Activated CD4-positive, CD25-positive, alpha-beta regulatory T cell treated with anti-CD3 and anti-CD28 coated beads, Interleukin-2, amount 50 U/mL, for 72 hours (primary cell): ENCODE results near the gene PHKG1.
"Not testable (repeated sequence)": the region's sequence is repeated elsewhere in the genome, so short reads cannot be mapped to it uniquely, and the experiment has no call there.

Source experiments
- DNase-seq: peaks from one replicate; pipeline ENCODE4 v3.0.0; 2021

The PHKG1 gene

DNA sequence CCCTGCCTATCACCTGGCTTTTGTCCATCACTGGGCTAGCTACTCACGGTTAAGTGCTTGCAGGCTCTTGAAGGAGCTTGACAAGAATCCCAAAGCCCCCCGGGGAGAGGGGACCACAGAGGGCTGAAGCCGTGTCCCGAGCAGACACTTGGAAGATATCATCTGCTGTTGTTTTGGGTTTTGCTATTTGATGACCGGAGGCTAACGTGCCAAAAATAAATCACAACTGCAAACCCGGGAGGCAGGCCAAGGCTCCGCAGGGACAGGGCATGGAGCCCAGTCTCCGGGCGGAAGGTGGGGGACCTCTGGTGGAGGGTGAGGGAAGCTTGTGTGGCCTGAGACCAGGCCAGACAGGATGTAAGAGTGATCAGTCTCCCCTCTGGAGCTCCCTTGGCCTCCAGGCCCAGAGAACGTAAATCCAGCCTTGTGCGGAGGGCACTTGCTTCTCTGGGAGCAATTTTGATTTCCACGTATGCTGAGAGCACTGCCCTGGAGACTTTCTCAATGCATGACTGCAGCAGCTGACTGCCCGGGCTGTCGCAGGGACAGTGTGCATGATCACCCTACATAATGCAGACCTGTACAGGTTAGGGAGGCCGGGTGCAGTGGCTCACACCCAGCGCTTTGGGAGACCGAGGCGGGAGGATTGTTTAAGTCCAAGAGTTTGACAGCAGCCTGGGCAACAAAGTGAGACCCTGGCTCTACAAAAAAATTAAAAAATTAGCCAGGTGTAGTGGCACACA, at the start of gene PHKG1:
Gene PHKG1 (minus strand): TSS at position 164 of the 743 bp plus-strand sequence. CDS start 4,011 bp downstream, outside the sequence.
- no peak for DNase-seq

DNA sequence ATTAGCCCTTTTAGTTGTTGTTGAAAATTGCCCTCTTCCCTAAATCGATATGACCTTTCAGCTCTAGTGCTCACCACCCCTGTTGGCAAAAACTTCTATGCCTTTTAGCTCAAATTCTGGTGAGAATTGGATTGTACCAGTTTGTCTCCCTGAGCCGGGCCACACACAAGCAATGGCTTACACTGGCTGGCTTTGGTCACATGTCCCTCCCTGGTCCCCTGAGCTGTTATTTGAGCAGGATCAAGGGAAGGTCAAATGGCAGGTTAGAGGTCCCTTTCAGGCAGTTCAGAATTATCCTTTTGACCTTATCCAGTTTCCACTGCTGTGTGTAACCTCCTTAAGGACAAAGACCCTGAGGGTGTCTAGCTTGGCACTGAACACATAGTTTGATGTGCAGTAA, 38.3 kb upstream of the PHKG1 start:
- not testable (repeated sequence) for DNase-seq

DNA sequence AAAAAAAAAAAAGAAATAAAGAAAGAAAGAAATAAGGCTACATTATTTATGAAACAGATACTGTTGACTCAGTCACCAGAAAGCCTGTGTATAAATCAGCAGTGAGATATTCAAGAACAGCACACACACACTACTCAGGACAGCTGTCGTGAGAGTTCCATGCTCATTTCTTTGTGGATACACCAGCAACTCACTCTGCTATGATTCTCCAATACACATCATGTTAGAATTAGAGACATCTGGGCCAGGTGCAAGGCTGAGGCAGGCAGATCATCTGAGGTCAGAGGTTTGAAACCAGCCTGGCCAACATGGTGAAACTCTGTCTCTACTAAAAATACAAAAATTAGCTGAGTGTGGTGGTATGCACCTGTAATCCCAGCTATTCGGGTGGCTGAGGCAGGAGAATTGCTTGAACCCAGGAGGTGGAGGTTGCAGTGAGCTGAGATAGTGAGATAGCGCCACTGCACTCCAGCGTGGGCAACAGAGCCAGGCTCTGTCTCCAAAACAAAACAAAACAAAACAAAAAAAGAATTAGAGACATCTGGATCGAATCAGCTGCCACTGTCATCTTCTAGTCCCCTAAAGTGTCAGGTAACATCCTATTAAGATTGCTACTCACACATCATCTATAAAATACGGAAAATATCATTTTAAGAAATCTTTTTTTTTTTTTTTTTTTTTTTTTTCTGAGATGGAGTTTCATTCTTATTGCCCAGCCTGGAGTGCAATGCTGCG, 34.7 kb upstream of the PHKG1 start:
- DNase-seq = no peak

DNA sequence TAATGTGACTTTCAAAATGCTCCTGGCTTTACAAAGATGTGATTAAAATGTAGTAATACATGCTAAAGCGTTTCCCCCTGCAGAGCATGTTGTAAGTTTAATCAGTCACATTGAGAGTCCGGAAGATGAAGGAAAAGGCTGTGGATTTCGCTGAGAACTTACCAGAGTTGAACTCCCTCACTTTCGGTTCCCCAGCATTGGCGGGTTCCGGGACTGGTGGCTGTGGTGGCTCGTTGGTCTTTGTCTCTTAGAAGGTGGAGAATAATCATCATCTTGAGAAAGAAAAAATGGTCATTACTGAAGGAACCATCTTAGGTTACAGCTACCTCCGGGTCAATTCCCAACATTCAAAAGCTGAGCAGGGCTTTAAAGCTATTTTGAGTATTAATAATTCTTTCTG, 33.1 kb upstream of the PHKG1 start:
- DNase-seq = no peak

DNA sequence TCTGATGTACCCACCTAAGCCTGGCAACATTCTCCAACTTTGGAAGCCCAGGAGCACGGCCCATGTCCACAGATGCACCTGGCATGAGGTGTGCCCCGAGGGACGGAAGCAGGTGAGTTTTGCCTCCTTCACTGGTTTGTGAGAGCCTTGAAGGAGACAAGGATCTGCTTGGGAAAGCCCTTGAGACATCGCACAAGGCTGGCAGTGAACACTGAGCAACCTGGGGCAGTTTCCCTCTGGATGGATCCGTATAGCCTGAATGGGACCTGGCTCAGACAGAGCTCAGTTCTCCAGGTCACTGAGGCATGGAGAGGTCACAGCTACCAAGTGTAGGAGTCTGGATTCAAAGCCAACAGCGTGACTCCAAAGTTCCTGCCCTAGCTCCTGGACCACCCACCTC, 32.2 kb upstream of the PHKG1 start:
- DNase-seq = no peak

DNA sequence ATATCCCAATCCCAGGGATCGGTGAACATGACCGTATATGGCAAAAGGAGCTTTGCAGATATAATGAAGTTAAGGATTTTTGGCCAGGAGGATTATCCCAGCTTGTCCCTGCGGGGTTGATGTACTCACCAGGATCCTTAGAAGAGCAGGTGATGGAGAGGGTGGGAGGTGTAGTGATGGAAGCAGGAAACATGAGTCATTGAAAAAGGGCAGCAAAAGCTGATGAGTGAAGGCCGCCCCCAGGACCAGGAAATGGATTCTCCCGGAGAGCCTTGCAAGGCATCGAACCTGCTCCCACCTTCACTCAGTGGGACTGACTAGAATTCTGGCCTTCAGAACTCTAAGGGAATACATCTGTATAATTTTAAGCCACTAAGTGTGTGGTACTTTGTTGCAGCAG, 28.7 kb upstream of the PHKG1 start:
- DNase-seq = no peak

DNA sequence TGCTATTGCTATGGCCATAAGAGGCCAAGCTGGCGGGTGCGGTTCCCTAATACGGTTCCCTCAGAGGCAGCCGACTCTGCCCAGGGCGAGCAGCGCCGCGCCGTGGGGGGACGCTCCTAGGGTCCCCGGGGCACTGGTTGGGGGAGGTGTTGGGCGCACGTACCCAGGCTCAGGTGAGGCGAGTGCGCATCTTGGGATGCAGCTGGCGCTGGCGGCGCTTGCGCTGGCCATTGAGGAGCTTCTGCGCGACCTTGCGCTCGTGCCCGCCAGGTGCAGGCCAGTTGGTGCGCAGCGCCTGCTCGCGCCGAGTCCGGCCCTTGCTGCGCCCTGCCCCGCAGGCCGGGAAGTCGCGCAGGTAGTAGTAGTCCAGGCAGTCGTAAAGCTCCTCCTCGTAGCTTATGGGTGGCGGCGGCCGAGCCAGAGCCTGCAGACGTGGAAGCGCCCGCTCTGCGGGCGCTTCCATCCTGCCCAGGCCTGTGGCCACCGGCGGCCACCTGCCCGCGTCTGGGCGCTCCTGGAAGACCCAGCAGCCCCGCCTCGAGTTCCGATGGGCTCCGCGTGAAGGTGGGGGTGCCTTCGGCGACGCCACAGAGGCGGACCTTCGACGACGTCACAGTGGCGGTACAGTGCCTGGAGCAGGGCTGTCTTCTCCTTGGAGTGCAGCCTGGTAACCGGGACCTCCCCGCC, 23.2 kb upstream of the PHKG1 start, which contains the start of gene NUPR2:
Gene NUPR2 (minus strand): TSS at position 566 of the 687 bp plus-strand sequence. CDS start 103 bp downstream, at position 463.
- DNase-seq = no peak

DNA sequence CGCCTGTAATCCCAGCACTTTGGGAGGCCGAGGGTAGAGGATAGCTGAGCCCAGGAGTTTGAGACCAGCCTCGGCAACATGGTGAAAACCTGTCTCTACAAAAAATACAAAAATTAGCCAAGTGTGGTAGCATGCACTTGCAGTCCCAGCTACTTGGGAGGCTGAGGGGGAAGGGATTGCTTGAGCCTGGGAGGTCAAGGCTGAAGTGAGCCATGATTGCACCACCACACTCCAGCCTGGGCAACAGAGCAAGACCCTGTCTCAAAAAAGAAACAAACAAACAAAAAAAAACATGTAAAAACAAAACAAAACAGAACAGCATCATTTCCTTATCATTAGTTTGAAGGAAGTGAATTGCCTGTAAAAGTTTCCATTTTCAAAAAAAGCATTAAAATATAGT, 19.5 kb upstream of the PHKG1 start:
- not testable (repeated sequence) for DNase-seq

DNA sequence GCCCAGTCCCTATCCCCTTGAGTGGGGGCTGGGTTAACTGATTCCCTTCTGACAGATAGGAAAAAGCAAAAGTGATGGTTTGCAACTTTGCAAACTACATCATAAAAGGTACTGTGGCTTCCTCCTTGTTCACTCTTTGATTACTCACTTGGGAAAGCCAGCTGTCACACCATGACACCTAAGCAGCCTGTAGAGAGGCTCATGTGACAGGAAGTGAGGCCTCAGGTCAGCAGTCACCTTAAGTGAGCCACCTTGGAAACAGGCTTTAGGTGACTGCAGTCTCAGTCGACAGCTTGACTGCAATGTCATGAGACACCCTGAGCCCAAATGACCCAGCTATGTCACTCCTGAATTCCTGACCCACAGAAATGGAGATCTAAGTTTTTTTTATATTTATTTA, 17.9 kb upstream of the PHKG1 start:
- DNase-seq = no peak

DNA sequence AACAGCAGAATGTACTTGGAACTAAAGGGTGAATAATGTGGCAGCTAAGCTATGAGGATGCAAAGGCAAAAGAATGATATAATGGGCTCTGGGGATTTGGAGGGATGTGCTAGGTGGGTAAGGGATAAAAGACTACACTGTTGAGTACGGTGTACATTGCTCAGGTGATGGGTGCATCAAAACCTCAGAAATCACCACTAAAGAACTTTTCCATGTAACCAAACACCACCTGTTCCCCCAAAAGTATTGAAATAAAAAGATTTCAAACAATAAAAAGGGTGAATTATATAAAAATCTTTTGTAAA, 15.2 kb upstream of the PHKG1 start:
- no peak for DNase-seq

DNA sequence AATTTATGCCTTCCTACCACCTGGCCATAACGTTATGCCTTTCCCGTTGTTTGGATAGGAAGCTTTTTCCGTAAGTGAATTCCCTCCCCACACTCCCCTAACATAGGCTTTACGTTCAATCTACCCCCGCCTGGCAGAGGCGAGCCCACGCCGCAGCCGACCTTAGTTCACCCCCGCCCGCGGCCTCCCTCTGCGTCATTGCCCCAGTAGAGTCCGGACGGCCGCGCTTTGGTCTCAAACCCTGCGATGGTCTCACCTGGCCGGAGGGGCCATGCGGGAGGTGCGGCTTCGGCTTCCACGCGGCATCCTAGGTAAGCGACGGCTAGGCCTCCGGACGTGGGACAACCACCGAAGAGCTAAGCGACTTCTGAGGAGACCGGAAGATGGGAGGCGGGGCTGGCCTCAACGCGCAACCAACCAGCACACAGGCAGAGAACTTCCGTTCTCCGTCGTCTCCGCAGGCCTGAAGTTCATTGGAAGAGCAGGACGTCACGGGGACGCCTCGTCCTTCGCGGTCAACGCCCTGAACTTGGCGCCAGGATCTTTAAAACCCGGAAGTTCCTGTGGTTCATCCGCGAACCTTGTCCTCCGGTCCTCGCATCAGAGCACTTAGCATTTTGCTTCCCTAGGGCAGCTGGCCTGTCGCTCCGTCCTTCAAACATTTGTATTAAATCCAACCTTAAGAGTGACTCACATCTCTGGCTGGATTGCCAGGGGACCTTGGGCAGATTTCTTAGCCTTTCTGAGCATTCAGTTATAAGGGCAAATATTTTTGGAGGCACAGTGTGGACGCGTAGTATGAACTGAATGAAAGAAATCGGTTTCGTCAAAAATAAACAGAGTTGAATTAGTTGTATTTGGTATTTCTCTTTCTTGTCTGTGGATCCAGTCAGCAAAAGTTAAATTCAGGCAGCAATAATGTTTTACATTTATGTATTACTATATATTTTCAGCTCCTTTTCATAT, 13.6 kb upstream of the PHKG1 start, which contains the start of gene CHCHD2:
Gene CHCHD2 (minus strand): TSS at position 369 of the 966 bp plus-strand sequence. CDS start 63 bp downstream, at position 306.
- peak; percentile 85 for DNase-seq

DNA sequence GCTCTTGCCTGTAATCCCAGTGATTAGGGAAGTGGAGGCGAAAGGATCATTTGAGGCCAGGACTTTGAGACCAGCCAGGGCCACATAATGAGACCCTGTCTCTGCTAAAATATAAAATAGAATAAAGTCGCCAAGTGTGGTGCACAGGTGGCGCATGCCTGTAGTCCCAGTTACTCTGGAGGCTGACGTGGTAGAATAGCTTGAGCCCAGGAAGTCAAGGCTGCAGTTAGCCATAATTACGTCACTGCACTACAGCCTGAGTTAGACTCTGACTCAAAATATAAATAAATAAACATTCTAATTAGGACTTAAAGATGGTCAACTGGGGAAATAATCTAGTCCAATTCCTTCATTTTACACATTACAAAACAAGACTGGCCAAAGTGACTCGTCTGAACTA, 12.8 kb upstream of the PHKG1 start:
- no peak for DNase-seq

DNA sequence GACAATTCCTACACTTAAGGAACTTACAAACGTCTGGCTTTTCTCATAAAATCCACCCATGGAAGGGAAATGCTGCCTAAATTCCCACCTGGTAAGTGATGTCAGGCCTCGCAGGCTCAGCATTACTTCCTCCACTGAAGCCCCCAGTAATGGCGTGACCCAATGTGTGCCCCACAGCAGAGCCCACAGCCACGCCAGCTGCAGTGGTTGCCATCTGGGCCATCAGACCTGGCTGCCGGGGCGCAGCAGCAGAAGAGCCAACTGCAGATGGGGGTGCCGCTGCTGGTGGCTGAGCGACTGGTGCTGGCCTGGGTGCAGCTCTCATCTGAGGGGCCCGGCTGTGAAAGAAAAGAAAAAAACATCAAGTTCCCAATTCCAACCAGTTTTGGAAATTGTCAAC, 11.4 kb upstream of the PHKG1 start:
- DNase-seq = not testable (repeated sequence)

DNA sequence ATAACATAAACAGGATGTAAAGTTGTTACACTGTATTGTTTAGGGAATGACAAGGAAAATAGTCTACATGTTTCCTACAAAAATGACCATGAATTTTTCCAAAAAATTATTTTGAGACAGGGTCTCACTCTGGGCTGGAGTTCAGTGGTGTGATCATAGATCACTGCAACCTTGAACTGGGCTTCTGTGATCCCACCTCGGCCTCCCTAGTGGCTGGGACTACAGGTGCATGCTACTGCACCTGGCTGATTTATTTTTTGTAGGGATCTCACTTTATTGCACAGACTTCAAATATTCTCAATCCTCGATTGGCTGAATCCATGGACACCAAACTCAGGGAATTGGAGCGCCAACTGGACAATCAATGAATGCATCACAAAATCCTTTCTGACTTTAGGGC, 6.9 kb upstream of the PHKG1 start:
- no peak for DNase-seq

DNA sequence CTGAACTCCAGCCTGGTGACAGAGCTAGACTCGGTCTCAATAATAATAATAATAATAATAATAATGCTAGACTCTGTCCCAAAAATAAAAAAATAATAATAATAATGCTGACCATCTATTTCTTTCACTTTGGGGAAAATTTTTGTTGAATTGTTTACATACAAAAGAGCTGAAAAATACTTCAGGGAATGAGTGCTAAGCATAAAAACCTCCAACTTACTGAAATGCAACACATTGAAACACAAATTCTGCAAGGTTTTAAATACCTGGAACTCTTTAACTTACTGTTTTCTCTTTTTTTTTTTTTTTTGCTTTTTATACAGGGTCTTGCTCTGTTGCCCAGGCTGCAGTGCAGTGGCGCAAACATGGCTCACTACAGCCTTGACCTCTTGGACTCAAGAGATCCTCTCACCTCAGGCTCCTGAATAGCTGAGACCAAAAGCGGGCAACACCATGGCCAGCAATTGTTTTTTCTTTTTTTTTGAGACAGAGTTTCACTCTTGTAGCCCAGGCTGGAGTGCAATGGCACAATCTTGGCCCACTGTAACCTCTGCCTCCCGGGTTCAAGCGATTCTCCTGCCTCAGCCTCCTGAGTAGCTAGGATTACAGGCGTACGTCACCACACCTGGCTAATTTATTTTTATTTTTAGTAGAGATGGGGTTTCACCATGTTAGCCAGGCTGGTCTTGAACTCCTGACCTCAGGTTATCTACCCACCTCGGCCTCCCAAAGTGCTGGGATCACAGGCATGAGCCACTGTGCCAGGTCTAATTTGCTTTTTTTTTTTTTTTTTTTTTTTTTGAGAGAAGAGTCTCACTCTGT, 5.6 kb upstream of the PHKG1 start:
- DNase-seq = not testable (repeated sequence)

DNA sequence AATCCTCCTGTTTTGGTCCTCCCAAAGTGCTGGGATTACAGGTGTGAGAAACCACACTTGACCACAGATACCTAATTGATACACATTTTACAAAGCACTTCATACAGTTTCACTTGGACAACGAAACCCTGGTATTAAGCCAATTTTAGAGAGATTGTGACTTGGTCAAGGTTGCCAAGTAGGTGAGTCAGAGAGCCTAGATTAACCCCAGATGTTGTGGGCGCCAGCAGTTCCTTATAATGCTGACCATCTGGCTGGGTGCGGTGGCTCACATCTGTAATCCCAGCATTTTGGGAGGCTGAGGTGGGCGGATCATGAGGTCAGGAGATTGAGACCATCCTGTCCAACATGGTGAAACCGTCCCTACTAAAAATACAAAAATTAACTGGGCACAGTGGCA, 4.9 kb upstream of the PHKG1 start:
- no peak for DNase-seq

DNA sequence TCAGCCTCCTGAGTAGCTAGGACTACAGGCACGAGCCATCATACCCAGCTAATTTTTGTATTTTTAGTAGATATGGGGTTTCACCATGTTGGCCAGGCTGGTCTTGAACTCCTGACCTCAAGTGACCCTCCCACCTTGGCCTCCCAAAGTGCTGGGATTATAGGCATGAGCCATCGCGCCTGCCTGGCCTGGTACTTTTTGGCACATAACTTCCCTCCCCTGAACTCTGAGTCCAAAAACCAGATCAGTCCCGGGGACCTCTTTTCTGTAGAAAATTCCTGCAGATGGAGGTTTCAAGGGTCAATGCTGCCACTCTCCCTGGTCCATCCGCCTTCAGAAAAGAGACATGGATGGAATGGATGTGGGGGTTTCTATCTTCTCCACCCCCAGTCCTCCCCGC, 364 bp downstream of the PHKG1 start:
- DNase-seq = not testable (repeated sequence)

DNA sequence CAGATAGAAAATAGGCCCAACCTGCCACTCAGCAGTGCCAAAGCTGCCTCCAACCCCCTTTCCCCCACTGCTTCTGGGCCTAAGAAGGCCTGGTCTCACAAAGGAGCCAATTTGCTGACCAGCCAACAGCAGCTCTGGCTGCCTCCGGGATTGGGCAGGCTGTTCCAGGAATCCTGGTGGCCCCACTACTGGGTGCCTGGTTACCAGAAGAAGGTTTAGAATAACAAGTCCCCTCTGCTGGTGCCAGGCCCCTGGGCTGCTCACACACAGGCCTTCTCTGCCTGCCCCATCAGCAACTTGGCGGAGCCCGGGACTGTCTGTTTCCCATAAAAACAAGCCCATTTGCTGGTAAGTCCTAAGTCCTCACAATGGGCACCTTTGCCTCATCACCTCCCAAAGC, 1.2 kb downstream of the PHKG1 start:
- DNase-seq = no peak

DNA sequence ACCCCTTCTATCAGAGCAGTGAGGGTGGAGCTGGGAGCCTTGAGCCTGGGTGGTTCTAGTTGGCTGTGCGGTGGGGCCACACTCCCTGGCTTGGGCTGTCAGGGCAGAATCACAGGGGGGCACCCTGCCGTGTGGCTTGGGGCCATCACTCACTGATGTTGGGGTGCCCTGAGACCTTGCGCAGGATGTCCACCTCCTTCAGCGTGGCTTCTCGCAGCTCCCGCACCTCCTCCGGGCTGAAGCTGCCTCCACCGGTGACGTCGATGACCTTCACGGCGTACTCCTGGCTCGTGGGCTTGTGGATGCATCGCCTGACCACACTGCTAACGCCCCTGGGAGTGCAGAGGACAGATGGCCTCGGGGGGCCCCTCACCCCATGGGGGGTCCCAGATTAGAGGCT, 5.3 kb downstream of the PHKG1 start:
- no peak for DNase-seq

DNA sequence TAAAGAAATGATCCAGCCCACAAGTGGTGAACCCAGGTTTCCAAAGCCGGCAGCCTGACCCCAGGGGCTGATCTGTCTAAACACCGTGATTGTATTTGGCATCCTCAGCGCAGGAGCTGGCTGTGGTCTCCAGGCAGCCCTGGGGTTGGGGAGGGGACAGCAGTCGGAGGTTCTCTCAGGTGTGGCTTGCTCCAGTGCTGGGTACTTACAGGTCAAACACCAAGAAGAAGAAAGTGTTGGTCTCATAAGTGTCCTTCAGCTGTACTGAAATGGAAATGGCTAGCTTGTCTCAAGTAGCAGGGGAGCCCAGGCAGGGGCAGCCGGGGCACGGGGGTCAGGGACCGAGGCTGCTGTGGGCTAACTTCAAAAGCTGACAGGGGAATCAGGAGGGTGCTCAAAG, 6.0 kb downstream of the PHKG1 start:
- no peak for DNase-seq

DNA sequence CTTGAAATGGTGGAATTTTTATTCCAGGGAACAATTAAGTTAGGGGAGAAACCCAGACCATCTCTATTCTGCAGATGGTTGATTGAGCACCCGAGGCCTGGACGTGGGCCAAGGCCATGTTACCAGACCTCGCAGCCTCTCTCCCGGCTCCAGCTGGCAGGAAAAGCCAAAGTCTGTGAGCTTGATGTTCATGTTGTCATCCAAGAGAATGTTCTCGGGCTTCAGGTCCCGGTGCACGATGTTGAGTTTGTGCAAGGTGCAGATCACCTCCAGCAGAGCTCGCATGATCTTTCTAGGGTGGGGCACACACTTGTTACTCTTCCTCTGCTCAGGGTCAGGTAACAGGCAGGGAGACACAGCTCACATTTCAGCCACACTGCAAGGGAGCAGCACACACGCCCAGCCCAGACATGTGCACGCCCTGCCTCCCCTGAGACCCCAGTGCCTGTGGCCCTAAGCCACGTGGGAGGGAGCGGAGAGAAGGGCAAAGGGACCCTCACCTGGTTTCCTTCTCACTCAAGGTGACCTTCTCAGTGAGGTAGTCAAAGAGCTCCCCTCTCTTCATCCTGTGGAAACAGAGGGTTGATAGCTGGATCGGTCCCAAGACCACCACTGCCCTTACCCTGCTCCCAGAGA, 9.5 kb downstream of the PHKG1 start:
- no peak for DNase-seq
